ENCODE data around the gene EIF3K. TPM values are rescaled to one million over a fixed set of nuclear protein-coding genes. Genes with fewer than 3 reads are reported as not detected.
"Not testable (repeated sequence)": the region's sequence is repeated elsewhere in the genome, so short reads cannot be mapped to it uniquely, and the experiment has no call there.

The EIF3K gene
- total and polyA plus RNA-seq, 10 of the 15 experiments (the other 5 are each of a cell fraction or from before 2014, with no cell fraction given): 330 to 927 (median 436) TPM

- TF ChIP-seq E4F1 (IDR thresholded peaks at IDR 0.05; ENCODE audit: borderline replicate concordance, partially characterized antibody) (no peak), SIN3A (IDR thresholded peaks at IDR 0.05; ENCODE audit: low read depth, low read length) (no peak), MAX (IDR thresholded peaks at IDR 0.05; ENCODE audit: low read depth, low read length) (no peak)
These were observed 7.4 kb downstream of the EIF3K start (continued) for GRCh38 chr19:38626401-38626800.

- H3K27me3 ChIP-seq (replicated peaks in 1 of 2; ENCODE audit: control insufficient read depth in 2 of 2, insufficient read depth in 2 of 2, low read length in 1 of 2): no peaks in the 10 kb centered on the region
- no peak overlapping the region for H3K27ac ChIP-seq (ENCODE audit: control insufficient read depth, insufficient read depth)
- no peak for TF ChIP-seq HDAC2 (IDR thresholded peaks at IDR 0.05)
- TF ChIP-seq DPF2 (IDR thresholded peaks at IDR 0.05): no peak
- TF ChIP-seq POLR2A (IDR thresholded peaks at IDR 0.05; ENCODE audit: low read depth, low read length): 0 out of 2 replicates have a peak, but pooled peaks have one; percentile 27
- H3K9me3 ChIP-seq (replicated peaks; ENCODE audit: control insufficient read depth, insufficient read depth, low read length): no peaks in the 10 kb centered on the region
- no peak overlapping the region for H3K4me2 ChIP-seq (ENCODE audit: control insufficient read depth, insufficient read depth)
- ATAC-seq: no peak
- 100% methylated on average over 6 of the region's 6 CpGs for WGBS (ENCODE audit: insufficient coverage, insufficient replicate concordance, low lambda C conversion rate, missing lambda C conversion rate)
- H3K79me2 ChIP-seq (ENCODE audit: control insufficient read depth, insufficient read depth, low read length): no peaks in the 10 kb centered on the region
- no peak overlapping the region for H3K9ac ChIP-seq (ENCODE audit: control insufficient read depth, insufficient read depth, low read length)
- intact Hi-C loops (cut with micrococcal nuclease; ENCODE audit: unreplicated experiment): no loop called here
- no peaks in the 10 kb centered on the region for H4K20me1 ChIP-seq (ENCODE audit: control insufficient read depth, insufficient read depth)
- no peak for FAIRE-seq
- no peak overlapping the region for H2AFZ ChIP-seq (ENCODE audit: control insufficient read depth, low read depth, low read length)
- peaks cover 12 to 16% of the 10 kb centered on the region in 2 experiments for H3K36me3 ChIP-seq (ENCODE audit: control insufficient read depth in 2 of 2, insufficient read depth in 2 of 2, low read length in 1 of 2)
- no TSS peak for BruUV-seq (replicated peaks)
- no peaks in the 10 kb centered on the region for H3K4me1 ChIP-seq (ENCODE audit: control insufficient read depth, insufficient read depth, low read length)
- ChIA-PET SMC1A (ENCODE audit: uncharacterized antibody, unreplicated experiment) (no interaction called here), RAD21 (ENCODE audit: unreplicated experiment) (interaction anchor here (1.0 kb wide), 1 partner anchor 11 kb away, joined by 3 read pairs; the partner anchor contains the start of gene EIF3K), POLR2A (interaction anchor here (0.6 kb wide), 1 partner anchor 10 kb away, joined by 3 read pairs; the partner anchor contains the start of gene EIF3K), CTCF (interaction anchor here (1.0 kb wide), 2 partner anchors 74 to 227 kb away, joined by 4 to 5 read pairs; partner anchors contain the start of gene FAM98C)
- no peak for DNase-seq (ENCODE audit: low read depth, low spot score)
- no peak overlapping the region for H3K4me3 ChIP-seq
- in situ Hi-C loops (cut with MboI): loop anchor here (25.0 kb wide), 1 partner anchor 217 kb away; the partner anchor contains the start of gene FAM98C
These were observed 10.6 kb downstream of the EIF3K start for GRCh38 chr19:38629568-38629967.

GRCh38 chr19:38631301-38631700 lies 12.3 kb downstream of the EIF3K start:
- H4K20me1 ChIP-seq (ENCODE audit: control insufficient read depth, insufficient read depth); CTCF ChIA-PET; H3K27me3 ChIP-seq (replicated peaks in 1 of 2; ENCODE audit: control insufficient read depth in 2 of 2, insufficient read depth in 2 of 2, low read length in 1 of 2); SMC1A ChIA-PET (ENCODE audit: uncharacterized antibody, unreplicated experiment); ATAC-seq; H3K4me3 ChIP-seq; DNase-seq (ENCODE audit: low read depth, low spot score); POLR2A ChIA-PET; H3K4me2 ChIP-seq (ENCODE audit: control insufficient read depth, insufficient read depth); H3K9ac ChIP-seq (ENCODE audit: control insufficient read depth, insufficient read depth, low read length); H2AFZ ChIP-seq (ENCODE audit: control insufficient read depth, low read depth, low read length); RAD21 ChIA-PET (ENCODE audit: unreplicated experiment); H3K79me2 ChIP-seq (ENCODE audit: control insufficient read depth, insufficient read depth, low read length); H3K4me1 ChIP-seq (ENCODE audit: control insufficient read depth, insufficient read depth, low read length); FAIRE-seq; H3K27ac ChIP-seq (ENCODE audit: control insufficient read depth, insufficient read depth); H3K9me3 ChIP-seq (replicated peaks; ENCODE audit: control insufficient read depth, insufficient read depth, low read length): not testable (repeated sequence)
- intact Hi-C loops (cut with micrococcal nuclease; ENCODE audit: unreplicated experiment) (loop anchor here (5.0 kb wide), 1 partner anchor 229 kb away; the partner anchor contains the start of gene FAM98C), in situ Hi-C loops (cut with MboI) (loop anchor here (25.0 kb wide), 1 partner anchor 219 kb away; the partner anchor contains the start of gene FAM98C)
- H3K36me3 ChIP-seq (ENCODE audit: control insufficient read depth in 2 of 2, insufficient read depth in 2 of 2, low read length in 1 of 2): peaks cover 18 to 19% of the 10 kb centered on the region in 2 experiments
- 96% methylated on average over 11 of the region's 11 CpGs for WGBS (ENCODE audit: insufficient coverage, insufficient replicate concordance, low lambda C conversion rate, missing lambda C conversion rate)
- BruUV-seq (replicated peaks): TSS peak; percentile 30

Data from GM12878 (cell line).